GM15510 (cell line): ENCODE data around the gene LIN28A.

Experiments used
- POLR2A ChIP-seq: IDR thresholded peaks from 3 replicates; pipeline ENCODE4 v1.6.1; 2011; ENCODE audit warnings: borderline replicate concordance; ENCODE audit not compliant: insufficient read length; ENCODE audit errors: extremely low read depth

The LIN28A gene

DNA sequence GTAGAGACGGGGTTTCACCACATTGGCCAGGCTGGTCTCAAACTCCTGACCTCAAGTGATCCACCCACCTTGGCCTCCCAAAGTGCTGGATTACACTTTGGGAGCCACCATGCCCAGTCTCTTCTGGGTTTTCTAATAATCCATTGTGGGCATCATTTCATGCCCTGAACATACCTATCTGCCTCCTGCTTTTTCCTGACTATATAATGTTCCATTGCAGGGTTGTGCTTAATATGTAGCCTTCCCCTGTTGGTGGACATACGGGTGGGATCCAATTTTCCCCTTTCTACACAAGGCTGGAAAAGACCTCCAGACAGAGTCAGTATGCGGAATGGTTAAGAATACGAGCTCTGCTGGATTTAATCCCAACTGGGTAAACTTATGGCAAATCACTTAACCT is 34.6 kb upstream of the LIN28A start:
- TF ChIP-seq POLR2A: no peak

DNA sequence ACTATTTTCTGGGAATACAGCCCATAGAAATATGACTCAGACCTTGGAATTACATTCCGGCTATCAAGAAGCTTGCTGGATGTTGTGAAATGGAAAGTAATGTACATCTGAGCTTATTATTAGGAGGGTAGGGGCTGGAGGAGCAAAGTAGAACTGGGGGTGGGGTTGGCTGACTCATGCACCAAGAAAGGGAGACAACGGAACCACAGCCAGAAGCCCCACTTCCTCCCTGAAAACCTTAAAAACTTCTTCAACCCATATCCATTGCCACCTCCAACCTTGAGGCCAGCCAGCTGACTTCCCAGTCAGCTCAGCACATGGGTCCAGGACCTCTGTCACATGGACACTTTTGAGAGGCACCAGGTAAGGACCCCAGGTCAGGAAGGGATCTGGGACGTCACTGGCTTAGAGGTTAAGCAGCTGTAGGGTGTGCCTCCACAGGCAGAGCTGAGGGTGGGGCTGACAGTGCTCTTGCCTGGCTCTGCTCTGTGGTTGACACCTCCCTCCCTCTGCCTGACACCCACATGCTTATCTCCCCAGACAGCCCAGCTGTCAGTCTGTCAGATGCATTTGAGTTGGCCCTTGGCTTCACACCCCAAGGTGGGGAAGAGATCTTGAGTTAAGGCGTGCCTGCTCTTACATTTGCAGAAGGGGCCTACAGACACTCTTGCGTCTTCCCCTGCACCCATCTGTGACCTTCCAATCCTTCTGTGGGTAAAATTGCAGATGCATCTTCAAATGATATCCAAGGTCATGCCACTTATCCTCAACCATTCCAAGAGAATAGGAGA is 32.3 kb upstream of the LIN28A start:
- no peak for TF ChIP-seq POLR2A

DNA sequence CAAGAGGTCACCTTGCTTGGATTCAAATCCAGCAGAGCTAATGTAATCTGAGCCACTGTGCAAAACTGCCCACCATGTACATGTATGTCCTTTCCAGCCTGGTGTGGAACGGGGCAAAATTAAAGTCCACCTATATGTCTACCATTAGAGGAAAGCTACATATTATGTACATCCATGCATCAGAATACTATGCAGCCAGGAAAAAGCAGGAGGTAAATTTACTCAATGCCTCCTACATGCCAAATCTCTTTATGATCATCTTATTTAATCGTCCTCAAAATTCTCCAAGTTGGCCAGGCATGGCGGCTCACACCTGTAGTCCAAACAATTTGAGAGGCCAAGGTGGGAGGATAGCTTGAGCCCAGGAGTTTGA is 31.8 kb upstream of the LIN28A start:
- no peak for TF ChIP-seq POLR2A

DNA sequence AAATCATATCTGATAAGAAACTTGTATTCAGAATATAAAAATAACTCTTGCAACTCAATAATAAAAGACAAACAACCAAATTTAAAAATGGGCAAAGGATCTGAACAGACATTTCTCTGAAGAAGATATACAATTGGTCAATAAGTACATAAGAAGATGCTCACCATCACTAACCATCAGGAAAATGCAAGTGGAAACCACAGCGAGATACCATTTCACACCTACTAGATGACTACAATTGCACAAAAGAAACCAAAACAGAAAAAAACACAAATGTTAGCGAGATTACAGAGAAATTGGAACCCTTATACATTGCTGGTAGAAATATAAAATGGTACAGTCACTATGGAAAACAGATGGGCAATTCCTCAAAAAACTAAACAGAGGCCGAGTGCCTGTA is 26.5 kb upstream of the LIN28A start:
- no peak for TF ChIP-seq POLR2A

DNA sequence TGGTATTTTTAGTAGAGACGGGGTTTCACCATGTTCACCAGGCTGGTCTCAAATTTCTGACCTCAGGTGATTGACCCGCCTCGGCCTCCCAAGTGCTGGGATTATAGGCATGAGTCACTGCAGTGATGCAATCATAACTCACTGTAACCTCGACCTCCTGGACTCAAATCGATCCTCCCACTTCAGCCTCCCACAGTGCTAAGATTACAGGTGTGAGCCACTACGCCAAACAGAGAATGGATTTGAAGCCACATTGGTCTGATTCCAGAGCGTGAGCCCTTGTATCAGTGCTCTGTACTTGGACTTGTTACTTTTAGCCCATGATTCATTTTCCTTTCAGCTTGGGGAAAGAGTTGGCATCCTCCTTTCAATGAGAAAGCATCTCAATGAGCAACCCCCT is 23.2 kb upstream of the LIN28A start:
- no peak for TF ChIP-seq POLR2A

DNA sequence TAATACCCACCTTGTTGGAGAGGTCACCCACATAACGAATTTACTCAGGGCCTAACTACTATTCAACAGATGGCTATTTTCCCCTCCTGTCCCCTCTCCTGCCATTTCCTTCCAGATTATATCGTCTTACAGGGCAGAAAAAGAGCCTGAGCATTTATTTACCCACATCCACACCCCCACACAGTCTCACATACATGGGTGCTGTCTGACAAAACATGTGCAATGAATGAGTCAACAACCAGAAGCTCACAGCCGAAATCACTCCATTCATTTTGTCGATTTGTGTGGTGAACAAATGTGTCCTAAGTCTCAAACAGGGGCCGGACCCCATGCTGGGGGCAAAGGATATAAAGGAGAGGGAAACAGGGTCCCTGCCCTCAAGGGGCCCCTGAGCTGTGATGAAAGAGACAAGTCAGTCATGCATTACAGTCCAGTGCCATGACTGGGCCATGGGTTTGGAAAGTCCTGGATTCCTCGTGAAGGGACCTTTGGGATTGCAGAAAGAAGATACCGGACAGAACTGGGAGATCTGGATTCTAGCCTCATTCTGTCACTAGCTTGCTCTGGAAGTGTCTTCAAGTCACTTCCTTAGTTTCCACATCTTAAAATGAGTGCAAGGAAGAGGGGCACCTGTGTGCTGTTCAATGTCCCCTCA is 21.7 kb upstream of the LIN28A start:
- TF ChIP-seq POLR2A: no peak

DNA sequence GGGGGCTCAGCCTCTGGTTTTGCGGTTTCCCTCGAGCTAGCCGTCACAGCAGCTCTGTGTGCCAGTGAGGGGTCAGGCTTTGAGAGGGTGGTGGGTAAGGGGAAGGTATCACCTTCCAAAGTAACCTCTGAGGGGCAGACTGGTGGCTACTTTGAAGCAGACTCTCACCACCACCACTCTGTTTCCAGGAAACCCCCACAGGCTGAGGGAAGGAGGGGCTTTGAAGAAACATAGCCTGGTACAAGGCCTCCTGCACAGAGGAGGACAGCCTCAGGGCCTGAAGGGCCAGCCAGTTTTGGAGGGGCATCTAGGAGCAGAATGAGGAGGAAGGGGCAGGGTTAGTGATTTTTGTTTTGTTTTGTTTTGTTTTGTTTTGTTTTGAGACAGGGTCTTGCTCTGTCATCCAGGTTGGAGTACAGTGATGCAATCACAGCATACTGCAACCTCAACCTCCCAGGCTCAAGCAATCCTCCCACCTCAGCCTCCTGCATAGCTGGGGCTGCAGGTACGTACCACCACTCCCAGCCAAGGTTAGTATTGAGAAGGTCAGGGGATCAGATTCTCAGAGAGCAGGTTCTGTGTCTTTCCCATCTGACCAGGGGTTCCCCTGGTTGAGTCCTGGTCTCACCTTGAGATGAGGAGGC is 20.9 kb upstream of the LIN28A start:
- no peak for TF ChIP-seq POLR2A

DNA sequence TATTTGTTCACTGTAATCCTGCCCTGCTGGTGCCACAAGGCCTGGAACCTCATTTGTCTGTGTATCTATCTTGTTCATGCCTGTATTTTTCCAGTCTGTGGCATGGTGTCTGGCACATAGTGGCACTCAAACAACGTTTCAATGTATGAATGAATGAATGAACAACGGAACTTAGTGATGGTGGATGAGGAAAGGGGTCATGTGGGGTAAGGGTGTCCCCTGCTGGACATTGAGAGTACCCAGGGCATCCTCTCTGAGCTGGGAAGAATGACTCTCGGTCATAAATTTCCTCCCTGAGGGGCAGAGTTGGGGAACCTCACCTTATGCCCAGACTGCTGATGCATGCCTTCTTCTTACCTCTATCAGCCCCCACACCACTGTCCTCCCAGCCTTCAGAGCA is 19.2 kb upstream of the LIN28A start:
- TF ChIP-seq POLR2A: no peak

DNA sequence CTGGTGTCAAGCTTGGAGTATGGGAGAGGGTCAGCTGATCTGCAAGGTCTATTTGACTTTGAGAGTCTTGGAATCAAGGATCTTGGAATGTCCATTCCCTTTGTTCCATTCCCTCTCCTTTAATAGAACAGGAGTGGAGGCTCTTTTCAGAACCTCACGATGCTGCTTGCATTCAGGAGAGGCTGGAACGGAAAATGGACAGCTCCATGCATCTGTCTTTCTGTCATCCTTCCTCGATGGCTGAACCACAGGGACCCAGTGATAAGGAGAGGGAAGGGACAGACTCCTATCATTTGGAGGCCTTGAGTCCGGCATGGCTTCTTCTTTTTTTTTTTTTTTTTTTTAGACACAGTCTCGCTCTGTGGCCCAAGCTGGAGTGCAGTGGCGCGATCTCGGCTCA is 14.9 kb upstream of the LIN28A start:
- no peak for TF ChIP-seq POLR2A

DNA sequence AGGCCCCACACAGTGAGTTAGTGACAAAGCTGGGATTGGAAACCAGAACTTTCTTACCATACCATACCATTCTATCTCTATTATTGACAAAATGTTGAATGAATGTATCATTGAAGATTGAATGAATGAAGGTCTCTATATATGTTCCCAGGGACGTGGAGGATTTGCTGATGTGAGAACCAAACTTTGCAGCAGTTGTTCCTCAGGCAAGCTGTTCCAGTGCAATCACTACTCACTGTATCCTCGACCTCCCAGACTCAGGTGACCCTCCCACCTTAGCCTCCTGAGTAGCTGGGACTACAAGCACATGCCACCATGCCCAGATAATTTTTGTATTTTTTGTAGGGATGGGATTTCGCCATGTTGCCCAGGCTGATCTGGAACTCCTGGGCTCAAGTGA is 11.6 kb upstream of the LIN28A start:
- TF ChIP-seq POLR2A: no peak

DNA sequence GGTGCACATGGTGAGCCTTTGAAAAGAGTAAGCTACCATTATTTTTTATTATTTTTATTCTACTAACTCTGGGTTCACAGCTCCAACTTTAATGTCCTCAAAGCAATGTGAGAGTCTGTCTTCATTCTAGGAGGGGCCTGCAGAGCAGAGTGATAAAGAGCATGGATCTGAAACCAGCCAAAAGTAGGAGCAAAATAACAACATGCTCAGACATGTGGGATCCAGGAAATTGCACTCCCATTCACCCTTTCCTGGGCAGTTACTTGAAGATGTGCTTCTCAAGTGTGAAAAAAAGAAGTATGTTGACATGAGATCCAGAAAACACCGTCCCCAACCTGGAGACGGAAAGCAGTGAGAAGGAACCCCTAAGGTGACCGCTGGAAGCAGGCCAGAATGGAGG is 8.7 kb upstream of the LIN28A start:
- TF ChIP-seq POLR2A: no peak

DNA sequence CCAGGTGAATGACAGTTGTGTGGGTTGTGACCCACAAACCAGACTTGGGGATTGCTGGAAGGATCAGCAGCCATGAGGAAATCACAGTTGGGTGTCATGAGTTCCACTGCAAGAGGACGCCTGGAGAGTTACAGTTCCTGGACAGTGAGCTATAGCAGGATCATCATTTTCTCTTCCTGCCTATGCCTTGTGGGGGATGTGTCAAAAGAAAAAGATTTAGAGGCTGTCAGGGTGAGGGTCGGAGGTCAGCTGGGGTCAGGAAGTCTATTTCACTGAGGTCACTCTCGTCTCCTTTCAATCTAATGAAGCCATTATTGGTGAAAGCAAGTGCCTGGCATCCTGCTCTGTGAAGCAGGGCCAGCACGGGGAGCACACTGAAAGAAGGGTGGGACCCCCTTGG is 7.0 kb upstream of the LIN28A start:
- no peak for TF ChIP-seq POLR2A

DNA sequence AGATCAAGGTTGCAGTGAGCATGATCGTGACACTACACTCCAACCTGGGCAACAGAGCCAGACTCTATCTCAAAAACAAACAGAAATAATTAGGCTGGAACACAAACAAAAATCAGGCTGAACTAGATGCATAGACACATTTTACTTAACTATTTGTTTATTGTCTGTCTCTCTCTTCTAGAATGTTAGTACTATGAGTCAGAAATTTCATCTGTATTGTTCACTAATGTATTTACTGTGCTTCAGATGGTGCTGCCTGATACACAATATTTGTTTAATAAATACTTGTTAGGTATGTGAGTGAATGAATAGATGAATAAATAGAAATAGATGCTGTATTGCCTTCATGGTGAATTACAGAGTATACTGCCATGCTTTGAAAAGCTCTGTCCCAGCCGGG is 6.0 kb upstream of the LIN28A start:
- no peak for TF ChIP-seq POLR2A

DNA sequence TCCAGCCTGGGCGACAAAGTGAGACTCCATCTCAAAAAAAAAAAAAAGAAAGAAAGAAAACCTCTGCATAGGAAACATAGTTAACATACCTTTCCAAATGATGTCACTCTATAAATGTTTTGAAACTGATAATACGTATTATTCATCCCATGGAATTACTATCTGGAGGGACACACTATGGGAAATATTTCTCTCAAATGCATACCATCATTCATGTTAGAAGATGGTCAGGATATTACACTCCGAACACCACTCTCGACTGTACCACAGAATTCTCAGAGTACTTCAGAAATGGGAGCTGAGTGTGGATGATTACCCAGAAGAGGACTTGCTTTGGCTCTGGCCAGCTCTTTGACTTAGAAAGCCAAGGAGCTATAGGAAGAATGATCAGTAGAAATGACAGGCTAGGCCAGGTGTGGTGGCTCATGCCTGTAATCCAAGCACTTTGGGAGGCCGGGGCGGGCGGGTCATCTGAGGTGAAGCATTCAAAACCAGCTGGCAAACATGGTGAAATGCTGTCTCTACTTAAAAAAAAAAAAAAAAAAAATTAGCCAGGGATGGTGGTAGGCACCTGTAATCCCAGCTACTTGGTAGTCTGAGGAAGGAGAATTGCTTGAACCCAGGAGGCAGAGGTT is 5.2 kb upstream of the LIN28A start:
- no peak for TF ChIP-seq POLR2A

DNA sequence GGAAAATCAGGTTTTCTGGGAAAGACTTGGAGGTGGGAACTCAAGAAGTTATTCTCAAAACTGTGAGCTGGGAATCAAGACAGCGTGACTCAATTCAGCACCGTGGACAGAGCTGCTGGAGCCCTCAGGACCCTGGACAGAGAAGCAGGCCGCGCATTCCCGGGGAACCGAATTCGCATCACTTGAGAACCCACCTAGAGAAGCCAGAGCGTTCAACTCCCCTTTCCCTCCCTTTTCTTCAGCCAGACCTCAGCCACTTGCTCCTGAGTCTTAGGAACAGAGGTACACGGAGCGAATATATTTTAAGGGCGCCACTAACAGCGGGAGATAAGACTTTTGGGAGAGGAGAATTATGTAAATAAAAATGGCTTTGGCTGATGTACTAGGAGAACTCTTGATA is 2.0 kb upstream of the LIN28A start:
- TF ChIP-seq POLR2A: no peak
